ENCODE measurements around the gene TEAD4.

Gene TEAD4

DNA sequence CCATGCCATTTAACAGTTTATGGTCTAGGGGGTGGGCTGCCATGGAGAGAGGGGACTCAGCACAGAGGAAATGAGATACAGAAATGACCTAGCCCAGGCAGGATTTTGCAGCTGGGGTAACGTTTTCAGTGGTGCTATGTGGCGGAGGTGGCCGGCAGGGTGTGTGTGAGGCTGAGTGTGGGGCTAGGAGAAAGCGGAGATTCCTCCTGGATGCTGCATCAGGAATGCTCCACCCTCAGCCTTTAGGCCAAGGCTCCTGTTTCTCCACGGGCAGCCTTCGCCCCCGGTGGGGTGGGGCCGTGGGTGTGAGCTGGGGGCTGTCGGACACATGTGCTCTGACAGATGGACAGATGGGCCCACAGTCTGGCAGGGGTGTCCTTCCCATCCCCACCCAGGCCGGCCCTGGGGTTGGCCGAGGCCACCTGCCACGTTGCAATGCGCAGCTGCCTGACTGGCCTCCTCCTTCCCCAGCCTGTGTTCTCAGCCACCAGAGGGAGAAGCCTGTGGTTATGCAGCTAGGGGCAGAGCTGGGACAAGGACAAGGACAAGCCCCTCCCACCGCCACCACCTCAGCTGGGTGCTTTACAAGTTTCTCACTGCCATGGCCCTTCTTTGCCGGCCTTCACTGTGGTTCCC, 44.3 kb downstream of the TEAD4 start:
- DNase-seq: peak; percentile 72

- no peak for DNase-seq
Measured at GRCh38 chr12:3004655-3005565, 45.7 kb downstream of the TEAD4 start.

- DNase-seq: no peak
Measured at GRCh38 chr12:3005736-3006135, 46.5 kb downstream of the TEAD4 start.

DNA sequence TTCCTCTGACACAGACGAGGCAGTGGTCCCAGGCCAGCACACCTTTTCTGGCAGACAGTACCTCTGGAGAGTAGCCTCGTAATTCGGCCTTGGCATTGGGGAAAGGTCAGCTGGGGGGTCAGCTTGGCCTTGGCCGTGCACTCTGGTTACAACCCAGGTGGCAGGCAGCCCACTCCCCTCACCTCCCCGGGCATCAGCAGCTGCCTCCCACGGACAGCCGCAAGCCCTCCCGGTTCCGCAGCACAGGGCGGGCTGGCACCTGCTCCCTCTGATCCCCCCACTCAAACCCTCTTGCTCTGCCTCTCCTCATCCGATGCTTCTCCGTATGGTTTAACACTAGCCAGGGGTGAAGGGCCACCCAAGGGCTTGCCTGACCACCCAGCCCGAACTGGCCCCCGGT, 50.6 kb downstream of the TEAD4 start:
- no peak for DNase-seq

- DNase-seq: no peak
Measured at GRCh38 chr12:3010214-3010930, 51.2 kb downstream of the TEAD4 start.

- DNase-seq: no peak
Measured at GRCh38 chr12:3012786-3013185, 53.6 kb downstream of the TEAD4 start.

- DNase-seq: no peak
Measured at GRCh38 chr12:3014641-3015040, 55.4 kb downstream of the TEAD4 start.

DNA sequence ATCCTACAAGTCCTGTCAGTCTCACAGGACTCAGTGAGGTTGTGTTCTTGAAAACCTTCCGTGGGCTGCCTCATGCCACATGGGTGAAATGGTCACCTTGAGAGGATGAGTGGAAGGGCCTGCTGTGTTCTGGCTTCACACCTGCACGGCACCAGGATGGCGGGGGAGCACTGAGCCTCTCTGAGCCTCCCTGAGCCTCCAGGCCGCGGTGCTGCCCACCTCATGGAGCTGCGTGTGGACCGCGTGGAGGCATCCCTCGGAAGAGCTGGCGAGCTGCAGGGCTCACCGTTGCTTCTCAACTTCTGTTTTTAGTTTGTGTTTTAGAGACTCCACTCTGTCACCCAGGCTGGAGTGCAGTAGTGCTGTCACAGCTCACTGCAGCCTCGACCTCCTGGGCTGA, 56.2 kb downstream of the TEAD4 start:
- DNase-seq: no peak

- DNase-seq: no peak
Measured at GRCh38 chr12:3016191-3016590, 57.0 kb downstream of the TEAD4 start.

DNA sequence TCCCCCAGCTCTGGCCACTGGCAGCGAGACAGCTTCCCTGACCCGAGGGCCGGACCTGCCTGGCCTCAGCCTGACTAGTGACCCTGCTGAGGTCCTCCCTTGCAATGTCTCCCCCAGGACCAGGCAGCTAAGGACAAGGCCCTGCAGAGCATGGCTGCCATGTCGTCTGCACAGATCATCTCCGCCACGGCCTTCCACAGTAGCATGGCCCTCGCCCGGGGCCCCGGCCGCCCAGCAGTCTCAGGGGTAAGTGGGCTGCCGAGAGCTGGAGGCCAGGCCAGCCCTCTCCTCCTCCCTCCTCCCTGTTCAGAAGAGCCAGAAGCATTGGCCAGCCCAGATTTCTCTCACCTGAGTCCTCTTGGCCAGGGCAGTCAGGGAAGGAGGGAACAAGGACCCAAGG, 58.1 kb downstream of the TEAD4 start:
- no peak for DNase-seq

DNA sequence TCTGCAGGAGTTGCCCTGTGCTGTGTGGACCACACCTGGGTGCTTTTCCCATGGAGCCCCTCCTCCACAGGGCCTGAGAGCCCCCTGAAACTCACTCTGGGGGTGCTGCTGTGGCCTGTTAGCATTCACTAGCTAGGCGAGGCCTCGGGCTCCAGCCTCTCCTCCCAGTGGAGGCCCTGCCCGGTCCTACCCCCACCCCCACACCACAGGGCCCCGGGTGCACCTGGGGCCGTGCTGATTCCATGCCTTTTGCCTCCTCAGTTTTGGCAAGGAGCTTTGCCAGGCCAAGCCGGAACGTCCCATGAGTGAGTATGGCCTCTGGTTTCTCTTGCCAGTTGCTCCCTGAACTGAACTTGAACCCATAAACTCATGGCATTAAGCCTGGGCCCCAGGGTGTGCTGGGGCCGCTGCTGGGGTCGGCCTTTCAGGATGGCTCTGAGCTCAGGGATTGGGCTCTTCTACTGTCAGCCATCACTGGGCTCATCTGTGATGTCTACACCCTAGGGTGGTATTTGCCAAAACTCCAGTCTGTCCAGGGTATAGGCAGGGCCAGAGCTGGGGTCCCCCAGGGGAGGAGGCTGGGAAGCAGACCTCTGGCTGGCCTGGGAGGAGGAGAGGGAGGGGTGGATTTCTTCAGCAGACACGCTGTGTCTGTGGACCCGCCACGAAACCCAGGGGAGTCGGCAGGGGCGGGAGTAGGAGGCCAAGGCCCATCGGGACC, 59.2 kb downstream of the TEAD4 start:
- no peak for DNase-seq

DNA sequence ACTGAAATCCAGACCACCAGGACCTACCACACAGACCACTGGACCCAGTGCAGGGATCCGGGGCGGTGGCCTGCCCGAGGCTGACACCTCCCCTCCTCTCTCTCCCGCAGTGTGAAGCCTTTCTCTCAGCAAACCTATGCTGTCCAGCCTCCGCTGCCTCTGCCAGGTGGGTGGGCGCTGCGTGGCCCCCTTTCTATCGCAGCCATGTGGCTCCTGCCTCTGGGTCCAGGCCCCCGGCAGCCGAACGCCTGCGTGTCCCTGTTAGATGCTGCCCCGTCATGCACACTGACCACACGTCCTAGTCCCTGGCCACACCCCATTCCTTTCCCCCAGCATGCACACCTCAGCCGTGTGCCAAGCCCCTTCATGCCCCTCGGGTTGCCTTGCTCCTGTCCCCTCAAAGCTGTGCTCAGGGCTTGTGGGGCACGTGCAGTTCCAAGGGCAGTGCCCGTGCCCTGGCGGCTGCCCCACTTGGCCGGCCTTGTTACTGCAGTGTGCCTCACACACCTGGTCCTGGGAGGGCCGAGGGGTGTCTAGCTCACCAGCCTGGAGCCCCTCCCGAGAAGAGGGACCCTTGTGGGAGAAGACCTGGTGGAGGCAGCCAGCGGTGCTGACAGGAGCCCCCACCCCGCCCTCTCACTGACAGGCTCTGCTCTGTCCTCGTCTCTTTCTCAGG, 59.9 kb downstream of the TEAD4 start:
- DNase-seq: peak; percentile 18

- DNase-seq: no peak
Measured at GRCh38 chr12:3020399-3020798, 61.2 kb downstream of the TEAD4 start.

- DNase-seq: no peak
Measured at GRCh38 chr12:3020850-3021435, 61.7 kb downstream of the TEAD4 start.

- DNase-seq: no peak
Measured at GRCh38 chr12:3022411-3022810, 63.2 kb downstream of the TEAD4 start.

DNA sequence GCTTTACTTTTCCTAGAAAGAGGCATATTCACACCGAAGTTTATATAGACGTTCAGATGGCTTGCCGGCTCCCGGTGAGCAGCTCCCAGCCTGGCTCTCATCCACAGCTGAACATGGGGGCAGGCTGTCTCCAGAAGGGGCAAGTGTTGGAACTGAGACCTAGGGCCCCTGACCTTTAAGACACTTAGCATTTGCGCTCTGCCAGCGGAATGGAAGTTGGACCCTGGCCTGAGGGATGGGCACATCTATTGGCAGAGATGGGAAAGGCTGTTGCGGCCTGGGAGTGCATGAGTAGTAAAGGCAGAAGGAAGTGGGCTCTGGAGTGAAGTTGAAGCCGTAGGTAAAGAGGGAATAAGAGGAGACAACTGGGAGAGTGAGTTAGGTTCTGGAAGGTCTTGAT, 63.8 kb downstream of the TEAD4 start:
- DNase-seq: no peak

DNA sequence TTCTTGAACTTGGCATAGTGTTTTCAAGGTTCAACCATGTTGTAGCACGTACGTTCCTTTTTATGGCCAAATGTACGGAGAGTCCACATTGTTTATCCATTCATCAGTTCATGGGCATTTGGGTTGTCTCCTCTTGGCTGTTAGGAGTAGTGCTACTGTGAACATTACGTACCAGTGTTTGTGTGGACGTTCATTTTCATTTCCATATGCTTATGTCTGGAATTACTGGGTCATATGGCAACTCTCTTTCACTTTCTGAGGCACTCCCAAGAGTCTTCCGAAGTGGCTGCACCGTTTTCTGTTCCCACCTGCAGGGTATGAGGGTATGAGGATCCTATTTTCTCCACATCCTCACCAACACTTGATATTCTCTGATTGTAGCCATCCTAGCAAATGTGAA, 68.9 kb downstream of the TEAD4 start:
- no peak for DNase-seq

DNA sequence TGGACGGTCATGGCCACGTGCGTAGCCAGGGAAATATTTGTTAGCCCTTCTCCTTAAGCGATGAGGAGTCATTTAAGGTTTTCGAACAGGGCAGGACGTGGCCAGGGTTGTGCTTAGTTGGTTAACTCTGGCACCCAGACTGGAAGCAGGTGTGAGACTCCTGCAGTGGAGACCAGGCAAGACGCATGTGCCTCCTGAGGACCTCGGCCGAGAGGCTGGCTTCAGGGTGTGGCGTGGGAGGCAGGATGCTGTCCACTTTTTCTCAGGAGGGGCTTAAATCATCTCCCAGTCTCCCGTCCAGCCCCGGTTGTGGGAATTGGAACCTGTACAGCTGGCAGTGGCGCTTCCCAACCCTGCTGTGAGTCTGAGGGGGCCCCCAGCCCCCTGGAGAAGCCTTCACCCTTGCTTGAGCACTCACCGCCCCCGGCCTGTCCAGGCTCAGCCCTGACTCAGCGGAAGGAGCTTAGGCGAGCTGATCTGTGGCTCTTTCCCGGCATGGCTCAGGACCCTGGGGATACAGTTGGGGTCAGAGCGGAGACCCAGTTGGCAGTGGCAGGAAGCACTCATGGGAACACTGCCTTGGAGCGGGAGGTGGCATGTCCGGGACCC, 71.7 kb downstream of the TEAD4 start:
- DNase-seq: no peak

DNA sequence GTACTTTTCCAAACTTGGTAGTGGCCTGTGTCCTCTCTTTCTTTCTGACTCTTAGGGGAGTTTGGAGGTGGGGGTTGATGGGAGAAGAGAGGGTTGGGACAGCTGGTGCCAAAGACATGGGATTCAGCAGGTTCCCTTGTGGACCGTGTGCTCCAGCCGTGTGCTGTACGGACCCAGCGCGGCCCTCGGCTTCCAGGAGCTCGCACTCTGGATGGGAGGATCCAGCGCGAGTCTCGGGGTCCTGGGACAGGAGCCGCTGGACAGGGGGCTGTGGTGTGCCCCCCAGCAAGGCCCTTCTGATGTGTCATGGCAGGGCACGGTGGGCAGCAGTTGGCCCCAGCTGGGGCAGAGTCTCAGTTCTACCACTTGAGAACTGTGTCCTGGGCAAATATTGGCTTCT, 73.0 kb downstream of the TEAD4 start:
- DNase-seq: no peak

GRCh38 chr12:3032770-3033538, 73.8 kb downstream of the TEAD4 start:
- DNase-seq: peak; percentile 72

GRCh38 chr12:3033539-3033867, 74.3 kb downstream of the TEAD4 start:
- peak; percentile 84 for DNase-seq
